Dermis blood vessel endothelial cell (primary cell): ENCODE measurements around the gene TAS2R19. TPM values are rescaled to one million over a fixed set of nuclear protein-coding genes. Genes with fewer than 3 reads are reported as not detected.

ENCODE experiments used
- DNase-seq: peaks from one replicate; pipeline ENCODE4 v3.0.0; 2010
- total RNA-seq: library from RNA; depleted of rRNA; stranded (reverse); fragments of >200 nt; gene quantifications from 2 replicates; pipeline ENCODE4 v1.2.3, GENCODE V29; 2014

The TAS2R19 gene
- total RNA-seq, 1 donor from 2014 or later, result 9.2 TPM

DNA sequence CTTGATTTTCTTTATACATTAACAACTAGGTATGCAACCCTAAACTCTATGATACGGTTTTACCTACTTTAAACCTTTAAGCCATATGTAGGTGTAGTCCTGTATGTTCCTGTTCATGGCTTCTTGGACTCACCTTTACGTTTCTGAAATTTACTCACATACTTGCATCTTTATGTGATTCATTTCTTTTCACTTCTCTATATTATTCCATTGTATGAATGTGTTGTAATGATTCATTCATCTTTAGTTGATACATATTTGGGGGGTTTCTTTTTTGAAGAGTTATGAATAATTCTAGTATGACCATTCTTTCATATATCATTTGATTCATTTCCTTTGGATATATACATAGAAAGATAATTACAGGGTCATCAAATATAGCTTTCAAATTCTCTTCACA is 33.3 kb downstream of the TAS2R19 start:
- no peak for DNase-seq

DNA sequence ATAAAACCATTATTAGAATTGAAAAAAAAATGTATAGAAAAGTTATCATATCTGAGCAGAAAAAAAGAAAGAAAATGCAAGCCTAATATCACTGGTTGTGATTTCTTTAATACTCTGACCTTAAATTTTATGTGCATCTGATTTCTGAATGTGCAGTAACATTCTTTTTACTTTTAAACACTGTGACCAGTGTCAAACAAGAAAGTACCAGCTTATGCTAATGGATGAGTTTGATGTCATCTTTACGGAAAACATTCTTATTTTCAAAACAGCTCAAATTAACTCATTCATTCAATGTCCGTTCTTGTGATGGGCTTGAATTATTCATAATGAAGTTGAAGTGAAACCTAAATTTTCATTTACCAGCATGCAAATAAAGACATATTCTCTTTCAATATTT is 35.6 kb downstream of the TAS2R19 start, which contains the start of gene TAS2R50:
TSS of gene TAS2R50 (minus strand) at position 101 of the 400 bp plus-strand sequence. CDS start at position 49, 52 bp downstream.
- no peak for DNase-seq

DNA sequence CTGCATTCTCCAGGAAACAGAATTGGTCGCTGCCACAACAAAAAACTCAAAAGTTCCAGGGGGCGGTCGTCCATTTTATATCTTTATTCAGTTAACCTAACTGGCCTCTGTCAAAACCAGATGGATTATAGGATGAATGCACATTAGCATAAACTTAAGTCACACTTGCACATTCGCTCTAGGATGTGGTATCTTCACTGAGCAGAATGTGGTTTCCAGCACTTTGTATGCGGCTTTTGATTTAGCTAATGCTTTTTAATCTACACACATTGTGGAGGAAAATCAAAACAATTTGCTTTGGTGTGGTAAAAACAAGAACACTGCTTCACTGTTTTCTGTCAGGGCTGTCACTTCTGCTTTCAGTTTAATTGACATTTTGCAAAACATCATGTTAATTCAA is 40.2 kb downstream of the TAS2R19 start:
- no peak for DNase-seq

DNA sequence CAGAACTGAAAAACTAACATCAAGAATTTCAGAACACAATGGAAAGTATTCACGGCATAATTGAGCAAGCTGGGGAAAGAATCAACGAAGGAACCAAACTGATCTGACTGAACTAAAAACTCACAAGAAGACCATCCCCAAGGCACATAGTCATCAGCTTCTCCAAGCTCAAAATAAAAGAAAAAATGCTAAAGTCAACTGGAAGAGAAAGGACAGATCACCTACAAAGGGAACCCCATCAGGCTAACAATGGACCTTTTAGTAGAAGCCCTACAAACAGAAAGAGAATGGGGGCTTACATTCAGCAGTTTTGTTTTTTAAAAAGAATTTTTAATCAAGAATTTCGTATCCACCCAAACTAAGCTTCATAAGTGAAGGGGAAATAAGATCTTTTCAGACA is 47.5 kb downstream of the TAS2R19 start:
- no peak for DNase-seq

Other genes with a start within 250 kb of the TAS2R19 start
- not detected in 2 replicates for gene TAS2R7, start 220.0 kb downstream of the TAS2R19 start, total RNA-seq
- not detected in 2 replicates for gene TAS2R8, start 215.3 kb downstream of the TAS2R19 start, total RNA-seq
- gene TAS2R9, start 212.5 kb downstream of the TAS2R19 start, total RNA-seq, result not detected in 2 replicates
- 0.17 and 0.37 TPM in 2 replicates for gene TAS2R10, start 196.3 kb downstream of the TAS2R19 start, total RNA-seq
- gene PRR4, start 173.1 kb downstream of the TAS2R19 start, total RNA-seq, result 0.17 and 0.33 TPM in 2 replicates
- 11.2 and 12.8 TPM in 2 replicates for gene PRH1, start 138.4 kb downstream of the TAS2R19 start, total RNA-seq
- gene TAS2R13, start 113.1 kb downstream of the TAS2R19 start, total RNA-seq, result 0.84 and 1.0 TPM in 2 replicates
- not detected in 2 replicates for gene PRH2, start 93.4 kb downstream of the TAS2R19 start, total RNA-seq
- 0.74 and 2.0 TPM in 2 replicates for gene TAS2R14, start 83.4 kb downstream of the TAS2R19 start, total RNA-seq
- gene TAS2R50, start 35.7 kb downstream of the TAS2R19 start, total RNA-seq, result 2.3 and 3.6 TPM in 2 replicates
- gene TAS2R20, start 24.3 kb downstream of the TAS2R19 start, total RNA-seq, result 2.2 and 3.6 TPM in 2 replicates
- 3.8 and 6.8 TPM in 2 replicates for gene TAS2R31, start 8.8 kb upstream of the TAS2R19 start, total RNA-seq
- gene TAS2R46, start 39.7 kb upstream of the TAS2R19 start, total RNA-seq, result 2.4 and 3.6 TPM in 2 replicates
- 1.0 and 2.1 TPM in 2 replicates for gene TAS2R43, start 69.7 kb upstream of the TAS2R19 start, total RNA-seq
- 3.9 and 6.8 TPM in 2 replicates for gene TAS2R30, start 112.0 kb upstream of the TAS2R19 start, total RNA-seq
- gene SMIM10L1, start 148.6 kb upstream of the TAS2R19 start, total RNA-seq, result 6.6 and 7.4 TPM in 2 replicates
- gene TAS2R42, start 164.3 kb upstream of the TAS2R19 start, total RNA-seq, result not detected in 2 replicates
- gene PRB3, start 247.1 kb upstream of the TAS2R19 start, total RNA-seq, result not detected in 2 replicates